Sigmoid colon (tissue), 4 donors: ENCODE results near the gene DAGLA.

Source experiments
- EP300 ChIP-seq, 4 donors: sonication (generic); formaldehyde crosslinking; IDR thresholded peaks; one replicate each; pipeline ENCODE4 v1.6.1; 2017; ENCODE audit warnings: antibody characterized with exemption in 4 of 4
- POLR2A ChIP-seq, 2 donors: fragments of 450-650 bp; IDR thresholded peaks; one replicate each; pipeline ENCODE4 v1.6.1; 2016; ENCODE audit warnings: antibody characterized with exemption in 2 of 2, mild to moderate bottlenecking in 2 of 2, moderate library complexity in 2 of 2
- TF ChIP-seq, protein P1 (sequence below), 4 experiments: fragments of 450-650 bp in 3 of 4; fragments of 200-600 bp in 1 of 4; IDR thresholded peaks; one replicate each; pipeline ENCODE4 v1.5.1; 2016 to 2019; ENCODE audit warnings: antibody characterized with exemption in 4 of 4, mild to moderate bottlenecking in 3 of 4, moderate library complexity in 2 of 4

DNA sequence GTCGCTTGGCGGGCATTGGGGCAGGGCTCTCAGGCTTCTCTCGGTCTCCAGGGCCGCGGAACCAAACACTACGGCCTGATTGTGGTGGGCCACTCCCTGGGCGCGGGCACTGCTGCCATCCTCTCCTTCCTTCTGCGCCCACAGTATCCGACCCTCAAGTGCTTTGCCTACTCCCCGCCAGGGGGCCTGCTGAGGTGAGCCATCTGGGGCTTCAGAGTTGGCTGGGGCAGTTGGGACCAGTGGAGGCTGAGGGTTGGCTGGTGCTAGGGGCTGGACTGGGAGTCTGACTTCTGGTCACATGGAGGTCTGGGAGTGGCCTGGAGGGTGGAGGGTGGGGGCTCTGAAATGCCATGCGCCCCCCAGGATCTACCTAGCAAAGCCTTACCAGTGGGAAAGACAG lies 56.9 kb downstream of the DAGLA start:
- TF ChIP-seq EP300 (IDR thresholded peaks at IDR 0.05), result no peak
- TF ChIP-seq, protein P1, sequence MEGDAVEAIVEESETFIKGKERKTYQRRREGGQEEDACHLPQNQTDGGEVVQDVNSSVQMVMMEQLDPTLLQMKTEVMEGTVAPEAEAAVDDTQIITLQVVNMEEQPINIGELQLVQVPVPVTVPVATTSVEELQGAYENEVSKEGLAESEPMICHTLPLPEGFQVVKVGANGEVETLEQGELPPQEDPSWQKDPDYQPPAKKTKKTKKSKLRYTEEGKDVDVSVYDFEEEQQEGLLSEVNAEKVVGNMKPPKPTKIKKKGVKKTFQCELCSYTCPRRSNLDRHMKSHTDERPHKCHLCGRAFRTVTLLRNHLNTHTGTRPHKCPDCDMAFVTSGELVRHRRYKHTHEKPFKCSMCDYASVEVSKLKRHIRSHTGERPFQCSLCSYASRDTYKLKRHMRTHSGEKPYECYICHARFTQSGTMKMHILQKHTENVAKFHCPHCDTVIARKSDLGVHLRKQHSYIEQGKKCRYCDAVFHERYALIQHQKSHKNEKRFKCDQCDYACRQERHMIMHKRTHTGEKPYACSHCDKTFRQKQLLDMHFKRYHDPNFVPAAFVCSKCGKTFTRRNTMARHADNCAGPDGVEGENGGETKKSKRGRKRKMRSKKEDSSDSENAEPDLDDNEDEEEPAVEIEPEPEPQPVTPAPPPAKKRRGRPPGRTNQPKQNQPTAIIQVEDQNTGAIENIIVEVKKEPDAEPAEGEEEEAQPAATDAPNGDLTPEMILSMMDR (IDR thresholded peaks at IDR 0.05), result no peak
- TF ChIP-seq POLR2A (IDR thresholded peaks at IDR 0.05), result no peak
